Measurements from ENCODE around the gene DMRTA1.
"Not testable (repeated sequence)": the region's sequence is repeated elsewhere in the genome, so short reads cannot be mapped to it uniquely, and the experiment has no call there.

Gene DMRTA1

DNA sequence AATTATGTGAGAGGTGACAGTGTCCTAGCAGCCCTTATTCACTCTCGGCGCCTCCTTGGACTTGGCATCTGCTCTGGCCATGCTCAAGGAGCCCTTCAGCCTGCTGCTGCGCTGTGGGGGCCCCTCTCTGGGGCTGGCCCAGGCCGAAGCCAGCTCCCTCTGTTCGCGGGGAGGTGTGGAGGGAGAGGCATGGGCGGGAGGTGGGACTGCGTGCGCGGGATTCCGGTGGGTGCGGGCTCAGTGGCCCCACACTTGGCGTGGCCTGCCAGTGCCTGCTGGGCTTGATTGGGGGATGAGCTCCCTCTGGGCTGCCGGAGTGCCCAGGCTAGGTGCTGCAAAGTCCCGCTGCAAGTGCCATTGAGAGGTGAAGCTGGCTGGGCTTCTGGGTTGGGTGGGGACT lies 12.9 kb upstream of the DMRTA1 start:
- Histone ChIP-seq H3K27me3 (ENCODE audit: control insufficient read depth in 1 of 2, insufficient read depth in 2 of 2, low read length in 2 of 2) (no peaks in the 10 kb centered on the region), H3K36me3 (ENCODE audit: control insufficient read depth in 2 of 2, insufficient read depth in 2 of 2, low read length in 2 of 2) (no peaks in the 10 kb centered on the region), H3K4me3 (ENCODE audit: low read length in 2 of 2) (no peak overlapping the region), H3K9me3 (ENCODE audit: control insufficient read depth in 2 of 2, low read length in 2 of 2) (no peaks in the 10 kb centered on the region), H3K4me1 (ENCODE audit: control insufficient read depth, insufficient read depth, low read length) (no peaks in the 10 kb centered on the region), H3K9ac (ENCODE audit: low read length in 2 of 2) (no peak overlapping the region), H3K27ac (ENCODE audit: low read length) (no peak overlapping the region)

DNA sequence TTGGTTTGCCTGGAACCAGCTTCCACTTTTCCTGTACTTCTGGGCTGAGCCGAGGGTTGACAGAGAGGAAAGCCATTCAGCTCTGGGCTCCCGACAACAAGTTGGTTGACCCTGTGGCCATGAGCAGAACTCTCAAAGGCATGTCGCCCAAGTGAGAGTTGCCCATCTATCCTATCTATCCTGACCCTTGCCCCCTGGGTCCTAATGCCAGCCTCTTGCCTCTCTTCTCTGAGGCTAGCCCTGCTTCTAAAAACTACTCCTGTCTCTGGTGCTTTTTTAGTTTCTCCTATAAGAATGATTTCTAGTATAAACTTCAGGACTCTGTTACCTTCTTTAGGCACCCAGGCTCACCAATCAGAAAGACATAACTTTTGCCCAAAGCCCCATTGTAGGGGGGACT lies 11.4 kb upstream of the DMRTA1 start:
- not testable (repeated sequence) for H3K9ac ChIP-seq (ENCODE audit: low read length in 2 of 2); H3K27ac ChIP-seq (ENCODE audit: low read length); H3K27me3 ChIP-seq (ENCODE audit: control insufficient read depth in 1 of 2, insufficient read depth in 2 of 2, low read length in 2 of 2); H3K4me3 ChIP-seq (ENCODE audit: low read length in 2 of 2); H3K36me3 ChIP-seq (ENCODE audit: control insufficient read depth in 2 of 2, insufficient read depth in 2 of 2, low read length in 2 of 2); H3K9me3 ChIP-seq (ENCODE audit: control insufficient read depth in 2 of 2, low read length in 2 of 2); H3K4me1 ChIP-seq (ENCODE audit: control insufficient read depth, insufficient read depth, low read length)

DNA sequence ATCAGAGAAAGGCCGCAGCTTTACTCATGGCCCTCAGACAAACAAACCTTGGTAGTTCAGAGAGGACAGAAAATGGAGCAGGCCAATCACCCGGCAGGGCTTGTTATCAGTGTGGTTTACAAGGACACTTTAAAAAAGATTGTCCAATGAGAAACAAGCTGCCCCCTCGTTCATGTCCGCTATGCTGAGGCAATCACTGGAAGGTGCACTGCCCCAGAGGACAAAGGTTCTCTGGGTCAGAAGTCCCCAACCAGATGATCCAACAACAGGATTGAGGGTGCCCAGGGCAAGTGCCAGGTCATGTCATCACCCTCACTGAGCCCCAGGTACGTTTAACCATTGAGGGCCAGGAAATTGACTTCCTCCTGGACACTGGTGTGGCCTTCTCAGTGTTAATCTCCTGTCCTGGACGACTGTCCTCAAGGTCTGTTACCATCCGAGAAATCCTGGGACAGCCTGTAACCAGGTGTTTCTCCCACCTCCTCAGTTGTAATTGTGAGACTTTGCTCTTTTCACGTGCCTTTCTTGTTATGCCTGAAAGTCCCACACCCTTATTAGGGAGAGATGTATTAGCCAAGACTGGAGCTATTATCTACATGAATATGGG lies 9.1 kb upstream of the DMRTA1 start:
- H3K27me3 ChIP-seq (ENCODE audit: control insufficient read depth in 1 of 2, insufficient read depth in 2 of 2, low read length in 2 of 2); H3K36me3 ChIP-seq (ENCODE audit: control insufficient read depth in 2 of 2, insufficient read depth in 2 of 2, low read length in 2 of 2); H3K4me1 ChIP-seq (ENCODE audit: control insufficient read depth, insufficient read depth, low read length); H3K9ac ChIP-seq (ENCODE audit: low read length in 2 of 2); H3K27ac ChIP-seq (ENCODE audit: low read length); H3K4me3 ChIP-seq (ENCODE audit: low read length in 2 of 2); H3K9me3 ChIP-seq (ENCODE audit: control insufficient read depth in 2 of 2, low read length in 2 of 2): not testable (repeated sequence)

DNA sequence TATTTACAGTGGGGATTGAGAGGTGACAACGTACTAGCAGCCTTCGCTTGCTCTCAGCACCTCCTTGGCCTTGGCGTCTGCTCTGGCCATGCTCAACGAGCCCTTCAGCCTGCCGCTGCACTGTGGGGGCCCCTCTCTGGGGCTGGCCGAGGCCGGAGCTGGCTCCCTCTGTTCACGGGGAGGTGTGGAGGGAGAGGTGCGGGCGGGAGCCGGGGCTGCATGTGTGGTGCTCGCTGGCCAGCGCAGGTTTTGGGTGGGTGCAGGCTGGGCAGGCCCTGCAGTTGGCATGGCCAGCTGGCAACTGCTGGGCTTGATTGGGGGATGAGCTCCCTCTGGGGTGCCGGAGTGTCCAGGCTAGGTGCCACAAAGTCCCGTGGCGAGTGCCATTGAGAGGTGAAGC lies 5.8 kb upstream of the DMRTA1 start:
- Histone ChIP-seq H3K36me3 (ENCODE audit: control insufficient read depth in 2 of 2, insufficient read depth in 2 of 2, low read length in 2 of 2) (no peaks in the 10 kb centered on the region), H3K27me3 (ENCODE audit: control insufficient read depth in 1 of 2, insufficient read depth in 2 of 2, low read length in 2 of 2) (no peaks in the 10 kb centered on the region), H3K27ac (ENCODE audit: low read length) (no peak overlapping the region), H3K9ac (ENCODE audit: low read length in 2 of 2) (no peak overlapping the region), H3K9me3 (ENCODE audit: control insufficient read depth in 2 of 2, low read length in 2 of 2) (no peaks in the 10 kb centered on the region), H3K4me1 (ENCODE audit: control insufficient read depth, insufficient read depth, low read length) (no peaks in the 10 kb centered on the region), H3K4me3 (ENCODE audit: low read length in 2 of 2) (no peak overlapping the region)

DNA sequence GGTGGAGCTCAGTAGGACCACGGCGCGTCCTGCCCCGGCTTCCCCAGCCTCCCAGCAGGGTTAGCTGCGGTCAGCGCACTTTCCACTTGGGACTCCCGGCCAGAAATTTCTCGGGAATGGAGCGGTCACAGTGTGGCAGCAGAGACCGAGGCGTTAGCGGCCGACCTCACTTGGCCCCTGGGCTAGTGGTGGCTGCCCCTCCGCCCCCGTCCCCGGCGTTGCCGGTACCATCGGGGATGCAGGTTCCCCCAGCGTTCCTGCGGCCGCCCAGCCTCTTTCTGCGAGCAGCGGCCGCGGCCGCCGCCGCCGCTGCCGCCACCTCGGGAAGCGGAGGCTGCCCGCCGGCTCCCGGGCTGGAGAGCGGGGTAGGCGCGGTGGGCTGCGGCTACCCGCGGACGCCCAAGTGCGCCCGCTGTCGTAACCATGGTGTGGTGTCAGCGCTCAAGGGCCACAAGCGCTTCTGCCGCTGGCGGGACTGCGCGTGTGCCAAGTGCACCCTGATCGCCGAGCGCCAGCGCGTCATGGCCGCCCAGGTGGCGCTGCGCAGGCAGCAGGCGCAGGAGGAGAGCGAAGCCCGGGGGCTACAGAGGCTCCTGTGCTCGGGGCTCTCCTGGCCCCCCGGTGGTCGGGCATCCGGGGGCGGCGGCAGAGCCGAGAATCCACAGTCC lies 460 bp downstream of the DMRTA1 start:
- H3K4me3 ChIP-seq (ENCODE audit: low read length in 2 of 2): peak overlapping the region; percentile 62 to 75
- H3K4me1 ChIP-seq (ENCODE audit: control insufficient read depth, insufficient read depth, low read length): no peaks in the 10 kb centered on the region
- no peaks in the 10 kb centered on the region for H3K9me3 ChIP-seq (ENCODE audit: control insufficient read depth in 2 of 2, low read length in 2 of 2)
- H3K27ac ChIP-seq (ENCODE audit: low read length): peak overlapping the region; percentile 47
- no peaks in the 10 kb centered on the region for H3K27me3 ChIP-seq (ENCODE audit: control insufficient read depth in 1 of 2, insufficient read depth in 2 of 2, low read length in 2 of 2)
- H3K36me3 ChIP-seq (ENCODE audit: control insufficient read depth in 2 of 2, insufficient read depth in 2 of 2, low read length in 2 of 2): no peaks in the 10 kb centered on the region
- peak overlapping the region; percentile 53 to 63 for H3K9ac ChIP-seq (ENCODE audit: low read length in 2 of 2)

DNA sequence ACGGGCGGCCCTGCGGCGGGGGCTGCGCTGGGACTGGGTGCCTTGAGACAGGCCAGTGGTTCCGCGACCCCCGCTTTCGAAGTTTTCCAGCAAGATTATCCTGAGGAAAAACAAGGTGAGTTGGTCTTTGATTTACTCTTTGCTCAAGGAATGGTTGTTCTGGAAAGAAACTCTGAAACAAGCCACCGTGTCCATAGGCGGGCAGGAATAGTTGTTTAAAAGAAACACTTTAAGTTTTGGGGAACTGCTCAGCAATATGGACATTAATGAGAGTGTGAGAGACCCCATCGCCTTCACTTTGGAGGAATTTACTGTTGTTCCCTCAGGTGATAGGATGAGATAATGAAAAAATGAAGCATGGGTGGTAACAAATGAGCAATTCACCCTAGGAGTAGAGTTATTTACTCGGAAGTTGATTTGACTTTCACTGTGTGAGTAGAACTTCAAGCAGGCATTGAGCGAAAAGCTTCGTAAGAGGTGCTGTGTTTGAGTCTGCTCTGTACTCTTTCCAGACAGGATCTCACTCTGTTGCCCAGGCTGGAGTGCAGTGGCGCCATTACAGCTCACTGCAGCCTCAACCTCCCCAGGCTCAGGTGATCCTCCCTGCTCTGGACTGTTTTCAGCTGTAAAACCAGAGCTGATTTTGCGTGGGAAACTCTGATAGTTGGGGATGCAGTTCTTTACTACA lies 1.1 kb downstream of the DMRTA1 start:
- H3K36me3 ChIP-seq (ENCODE audit: control insufficient read depth in 2 of 2, insufficient read depth in 2 of 2, low read length in 2 of 2): no peaks in the 10 kb centered on the region
- H3K4me1 ChIP-seq (ENCODE audit: control insufficient read depth, insufficient read depth, low read length): no peaks in the 10 kb centered on the region
- H3K4me3 ChIP-seq (ENCODE audit: low read length in 2 of 2): peak overlapping the region; percentile 62 to 75
- H3K27me3 ChIP-seq (ENCODE audit: control insufficient read depth in 1 of 2, insufficient read depth in 2 of 2, low read length in 2 of 2): no peaks in the 10 kb centered on the region
- peak overlapping the region; percentile 47 for H3K27ac ChIP-seq (ENCODE audit: low read length)
- peak overlapping the region; percentile 53 to 63 for H3K9ac ChIP-seq (ENCODE audit: low read length in 2 of 2)
- no peaks in the 10 kb centered on the region for H3K9me3 ChIP-seq (ENCODE audit: control insufficient read depth in 2 of 2, low read length in 2 of 2)

DNA sequence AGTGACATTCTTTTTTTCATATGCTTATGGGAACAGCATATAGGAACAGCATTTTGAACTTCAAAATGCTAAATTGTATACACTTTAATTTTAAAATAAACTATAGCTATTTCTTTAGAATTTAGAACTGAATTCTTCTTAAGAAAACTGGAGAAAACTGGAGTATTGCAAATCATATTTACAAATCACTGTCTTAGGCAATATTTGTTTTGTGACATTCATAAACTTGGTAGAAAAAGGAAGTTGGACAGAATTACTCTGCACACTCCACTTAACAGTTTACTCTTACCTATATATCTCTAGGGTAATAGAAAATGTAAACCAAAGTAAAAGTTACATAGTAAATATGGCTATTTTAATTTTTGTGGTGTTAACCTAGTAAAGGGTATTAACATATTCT lies 3.1 kb downstream of the DMRTA1 start:
- Histone ChIP-seq H3K4me3 (ENCODE audit: low read length in 2 of 2) (no peak overlapping the region), H3K9me3 (ENCODE audit: control insufficient read depth in 2 of 2, low read length in 2 of 2) (no peaks in the 10 kb centered on the region), H3K27me3 (ENCODE audit: control insufficient read depth in 1 of 2, insufficient read depth in 2 of 2, low read length in 2 of 2) (no peaks in the 10 kb centered on the region), H3K36me3 (ENCODE audit: control insufficient read depth in 2 of 2, insufficient read depth in 2 of 2, low read length in 2 of 2) (no peaks in the 10 kb centered on the region), H3K4me1 (ENCODE audit: control insufficient read depth, insufficient read depth, low read length) (no peaks in the 10 kb centered on the region), H3K27ac (ENCODE audit: low read length) (no peak overlapping the region), H3K9ac (ENCODE audit: low read length in 2 of 2) (no peak overlapping the region)

DNA sequence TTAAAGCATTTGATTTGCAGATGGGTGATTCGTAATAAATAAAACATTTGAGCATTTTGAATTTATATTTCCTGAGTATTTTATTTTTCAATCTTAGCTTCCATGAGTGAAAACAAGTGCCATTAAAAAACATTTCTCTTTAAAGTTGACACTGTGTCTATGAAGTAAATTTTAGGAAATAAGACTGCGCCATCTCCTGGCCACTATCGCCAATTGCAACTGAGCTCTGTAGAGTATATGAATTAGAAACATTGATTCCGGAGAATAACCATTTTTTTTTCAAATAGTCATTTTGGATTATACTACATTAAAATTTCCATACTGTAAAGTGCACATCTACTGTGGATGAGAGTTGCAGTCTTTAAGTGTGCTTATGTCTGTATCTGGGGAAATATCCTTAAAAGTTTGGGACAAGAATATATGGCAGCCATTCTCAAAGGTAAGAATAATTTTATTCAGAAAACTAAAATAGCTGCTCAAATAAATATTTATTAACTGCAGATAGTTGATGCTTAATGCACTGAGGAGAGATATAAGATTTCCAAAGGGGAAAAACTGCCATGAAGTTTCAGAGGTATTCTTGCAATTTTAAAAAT lies 5.9 kb downstream of the DMRTA1 start:
- H3K9ac ChIP-seq (ENCODE audit: low read length in 2 of 2): no peak overlapping the region
- H3K9me3 ChIP-seq (ENCODE audit: control insufficient read depth in 2 of 2, low read length in 2 of 2): no peaks in the 10 kb centered on the region
- H3K36me3 ChIP-seq (ENCODE audit: control insufficient read depth in 2 of 2, insufficient read depth in 2 of 2, low read length in 2 of 2): no peaks in the 10 kb centered on the region
- H3K4me3 ChIP-seq (ENCODE audit: low read length in 2 of 2): no peak overlapping the region
- no peaks in the 10 kb centered on the region for H3K4me1 ChIP-seq (ENCODE audit: control insufficient read depth, insufficient read depth, low read length)
- no peak overlapping the region for H3K27ac ChIP-seq (ENCODE audit: low read length)
- H3K27me3 ChIP-seq (ENCODE audit: control insufficient read depth in 1 of 2, insufficient read depth in 2 of 2, low read length in 2 of 2): no peaks in the 10 kb centered on the region

DNA sequence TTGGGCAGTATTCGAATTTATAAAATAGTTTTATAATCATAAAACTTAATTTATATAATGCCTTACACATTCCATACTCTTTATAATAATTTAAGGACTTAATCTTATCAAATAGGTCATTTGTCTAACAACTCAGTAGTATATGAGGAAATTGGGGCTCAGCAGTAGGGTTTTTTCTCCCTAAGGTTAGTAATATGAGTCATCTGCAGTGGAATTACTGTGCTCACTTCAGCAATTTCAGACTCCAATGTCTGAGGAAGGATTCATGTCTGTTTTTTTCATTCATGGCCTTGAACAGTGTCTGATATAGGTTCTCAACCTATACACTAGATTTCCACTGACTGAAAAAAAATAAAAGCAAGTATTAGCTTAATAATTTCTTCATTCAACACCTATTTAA lies 7.4 kb downstream of the DMRTA1 start:
- H3K27me3 ChIP-seq (ENCODE audit: control insufficient read depth in 1 of 2, insufficient read depth in 2 of 2, low read length in 2 of 2): no peaks in the 10 kb centered on the region
- H3K9me3 ChIP-seq (ENCODE audit: control insufficient read depth in 2 of 2, low read length in 2 of 2): no peaks in the 10 kb centered on the region
- H3K27ac ChIP-seq (ENCODE audit: low read length): no peak overlapping the region
- H3K36me3 ChIP-seq (ENCODE audit: control insufficient read depth in 2 of 2, insufficient read depth in 2 of 2, low read length in 2 of 2): no peaks in the 10 kb centered on the region
- no peaks in the 10 kb centered on the region for H3K4me1 ChIP-seq (ENCODE audit: control insufficient read depth, insufficient read depth, low read length)
- H3K9ac ChIP-seq (ENCODE audit: low read length in 2 of 2): no peak overlapping the region
- H3K4me3 ChIP-seq (ENCODE audit: low read length in 2 of 2): no peak overlapping the region

DNA sequence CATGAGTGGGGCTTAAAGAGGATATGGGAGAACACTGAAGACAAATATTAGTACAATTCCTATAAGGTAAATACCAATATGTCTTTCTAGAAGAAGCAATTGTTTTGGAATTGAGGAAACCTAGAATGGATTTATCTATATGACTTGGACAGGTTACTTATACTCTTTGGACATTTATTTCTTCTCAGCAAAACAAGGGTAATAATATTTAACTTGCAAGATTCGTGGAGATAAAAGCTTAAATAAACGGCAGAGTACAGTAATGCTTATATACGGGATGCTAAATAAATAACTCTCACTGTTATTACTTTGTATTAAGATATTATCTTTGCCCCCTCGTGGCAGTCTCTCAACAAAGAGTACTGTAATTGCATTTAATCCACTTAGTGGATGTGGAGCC lies 8.6 kb downstream of the DMRTA1 start:
- H3K9me3 ChIP-seq (ENCODE audit: control insufficient read depth in 2 of 2, low read length in 2 of 2): no peaks in the 10 kb centered on the region
- H3K27ac ChIP-seq (ENCODE audit: low read length): no peak overlapping the region
- H3K9ac ChIP-seq (ENCODE audit: low read length in 2 of 2): no peak overlapping the region
- H3K4me1 ChIP-seq (ENCODE audit: control insufficient read depth, insufficient read depth, low read length): no peaks in the 10 kb centered on the region
- H3K27me3 ChIP-seq (ENCODE audit: control insufficient read depth in 1 of 2, insufficient read depth in 2 of 2, low read length in 2 of 2): no peaks in the 10 kb centered on the region
- H3K36me3 ChIP-seq (ENCODE audit: control insufficient read depth in 2 of 2, insufficient read depth in 2 of 2, low read length in 2 of 2): no peaks in the 10 kb centered on the region
- no peak overlapping the region for H3K4me3 ChIP-seq (ENCODE audit: low read length in 2 of 2)

DNA sequence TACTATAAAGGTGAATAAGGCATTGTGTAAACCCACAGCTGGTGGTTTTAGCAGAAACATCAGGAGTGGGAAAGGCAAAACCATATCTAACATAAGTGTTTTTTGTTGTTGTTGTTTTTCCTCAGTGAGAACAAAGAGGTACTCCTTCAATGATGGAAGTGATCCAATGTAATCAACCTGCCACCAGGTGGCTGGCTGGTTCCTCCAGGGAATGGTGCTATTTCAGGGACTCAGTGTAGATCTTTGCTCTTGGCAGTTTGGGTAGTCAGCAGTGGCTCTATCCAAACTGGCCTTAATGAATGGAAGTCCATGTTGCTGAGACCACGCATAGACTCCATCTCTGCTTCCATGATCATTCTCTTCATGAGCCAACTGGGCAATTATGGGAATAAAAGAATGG lies 10.8 kb downstream of the DMRTA1 start:
- H3K9me3 ChIP-seq (ENCODE audit: control insufficient read depth in 2 of 2, low read length in 2 of 2): no peaks in the 10 kb centered on the region
- H3K27ac ChIP-seq (ENCODE audit: low read length): no peak overlapping the region
- H3K27me3 ChIP-seq (ENCODE audit: control insufficient read depth in 1 of 2, insufficient read depth in 2 of 2, low read length in 2 of 2): no peaks in the 10 kb centered on the region
- no peaks in the 10 kb centered on the region for H3K36me3 ChIP-seq (ENCODE audit: control insufficient read depth in 2 of 2, insufficient read depth in 2 of 2, low read length in 2 of 2)
- no peak overlapping the region for H3K9ac ChIP-seq (ENCODE audit: low read length in 2 of 2)
- H3K4me3 ChIP-seq (ENCODE audit: low read length in 2 of 2): no peak overlapping the region
- H3K4me1 ChIP-seq (ENCODE audit: control insufficient read depth, insufficient read depth, low read length): no peaks in the 10 kb centered on the region

All from stomach smooth muscle (tissue), 2 donors.